Activated CD4-positive, alpha-beta T cell treated with anti-CD3 and anti-CD28 coated beads, Interleukin-2, amount 10 ng/mL, durations not matched to agents 7 days and 5 days (primary cell): ENCODE data around the gene CRACDL. TPM values are rescaled to one million over a fixed set of nuclear protein-coding genes. Genes with fewer than 3 reads are reported as not detected.
"Not testable (repeated sequence)": the region's sequence is repeated elsewhere in the genome, so short reads cannot be mapped to it uniquely, and the experiment has no call there.

Source experiments
- CTCF ChIA-PET: fragments of 350-600 bp; sonication (Branson Sonifier 250); formaldehyde crosslinking; loops from one replicate; lab custom pipeline; 2021; ENCODE audit warnings: antibody characterized with exemption; lab: Charles Lee
- POLR2A ChIA-PET: fragments of 350-600 bp; sonication (Branson Sonifier 250); formaldehyde crosslinking; loops from one replicate; lab custom pipeline; 2021; ENCODE audit warnings: antibody characterized with exemption; lab: Charles Lee
- DNase-seq: peaks from one replicate; pipeline ENCODE4 v3.0.0-alpha.2; 2020
- H3K27ac Mint-ChIP-seq: one replicate; pipeline ENCODE4 v1.8.0; 2021; ENCODE audit warnings: mild to moderate bottlenecking, moderate library complexity, mixed read lengths
- H3K27me3 Mint-ChIP-seq: one replicate; pipeline ENCODE4 v1.8.0; 2021; ENCODE audit warnings: mixed read lengths
- H3K36me3 Mint-ChIP-seq: one replicate; pipeline ENCODE4 v1.8.0; 2021; ENCODE audit warnings: low read depth, mixed read lengths
- H3K4me1 Mint-ChIP-seq: one replicate; pipeline ENCODE4 v1.8.0; 2021; ENCODE audit warnings: mixed read lengths
- H3K4me3 Mint-ChIP-seq: one replicate; pipeline ENCODE4 v1.8.0; 2021; ENCODE audit warnings: mild to moderate bottlenecking, moderate library complexity, mixed read lengths
- H3K9me3 Mint-ChIP-seq: one replicate; pipeline ENCODE4 v1.8.0; 2021; ENCODE audit warnings: mixed read lengths
- total RNA-seq, 2 experiments: library from RNA; stranded (reverse); gene quantifications; one replicate each; pipeline ENCODE4 v1.2.3, GENCODE V29; 2021

Gene CRACDL
- total RNA-seq, 2 experiments from 2014 or later, result 0.19 to 0.22 TPM

GRCh38 chr2:98883780-98884211, 52.2 kb downstream of the CRACDL start:
- DNase-seq, result no peak
- POLR2A ChIA-PET, result no interaction called here
- H3K9me3 Mint-ChIP-seq, result peaks cover 23% of the 10 kb centered on the region
- H3K4me1 Mint-ChIP-seq, result no peaks in the 10 kb centered on the region
- peaks cover 27% of the 10 kb centered on the region for H3K27me3 Mint-ChIP-seq
- CTCF ChIA-PET, result no interaction called here
- H3K4me3 Mint-ChIP-seq, result no peak overlapping the region
- H3K27ac Mint-ChIP-seq, result no peak overlapping the region
- H3K36me3 Mint-ChIP-seq, result no peaks in the 10 kb centered on the region

- Mint-ChIP-seq H3K9me3 (peaks cover 23% of the 10 kb centered on the region), H3K4me3 (no peak overlapping the region), H3K27ac (no peak overlapping the region), H3K27me3 (peaks cover 23% of the 10 kb centered on the region), H3K4me1 (no peaks in the 10 kb centered on the region), H3K36me3 (no peaks in the 10 kb centered on the region)
- POLR2A ChIA-PET, result no interaction called here
- CTCF ChIA-PET, result no interaction called here
- no peak for DNase-seq
Observed at GRCh38 chr2:98882971-98883779, 52.9 kb downstream of the CRACDL start.

GRCh38 chr2:98882368-98882767, 53.7 kb downstream of the CRACDL start:
- H3K27me3 Mint-ChIP-seq, result peaks cover 18% of the 10 kb centered on the region
- no peaks in the 10 kb centered on the region for H3K36me3 Mint-ChIP-seq
- CTCF ChIA-PET, result no interaction called here

GRCh38 chr2:98881153-98881650, 54.8 kb downstream of the CRACDL start:
- Mint-ChIP-seq H3K27ac (no peak overlapping the region), H3K36me3 (no peaks in the 10 kb centered on the region), H3K4me1 (no peaks in the 10 kb centered on the region), H3K4me3 (no peak overlapping the region), H3K27me3 (peaks cover 10% of the 10 kb centered on the region), H3K9me3 (peaks cover 12% of the 10 kb centered on the region)
- DNase-seq, result no peak
- POLR2A ChIA-PET, result no interaction called here
- CTCF ChIA-PET, result interaction anchor here (1.1 kb wide), 1 partner anchor 10 kb away, joined by 3 read pairs; no protein-coding TSS in a partner anchor

More at GRCh38 chr2:98882368-98882767, 53.7 kb downstream of the CRACDL start:
- Mint-ChIP-seq H3K27ac (no peak overlapping the region), H3K4me1 (no peaks in the 10 kb centered on the region), H3K9me3 (peaks cover 20% of the 10 kb centered on the region), H3K4me3 (no peak overlapping the region)
- POLR2A ChIA-PET, result no interaction called here
- no peak for DNase-seq

- DNase-seq, result no peak
- ChIA-PET CTCF (interaction anchor here (1.1 kb wide), 1 partner anchor 9 kb away, joined by 3 read pairs; no protein-coding TSS in a partner anchor), POLR2A (no interaction called here)
- Mint-ChIP-seq H3K4me1 (no peaks in the 10 kb centered on the region), H3K36me3 (no peaks in the 10 kb centered on the region), H3K4me3 (no peak overlapping the region), H3K27ac (no peak overlapping the region), H3K27me3 (peaks cover 4% of the 10 kb centered on the region), H3K9me3 (peaks cover 5% of the 10 kb centered on the region)
Observed at GRCh38 chr2:98880266-98881152, 55.5 kb downstream of the CRACDL start.

- DNase-seq, H3K4me3 Mint-ChIP-seq, H3K36me3 Mint-ChIP-seq, H3K27me3 Mint-ChIP-seq, H3K9me3 Mint-ChIP-seq, H3K27ac Mint-ChIP-seq, H3K4me1 Mint-ChIP-seq: not testable (repeated sequence)
- ChIA-PET CTCF (interaction anchor here (0.7 kb wide), 3 partner anchors 9 to 1795 kb away, joined by 3 to 4 read pairs (median 3); no protein-coding TSS in a partner anchor), POLR2A (interaction anchor here (0.6 kb wide), 2 partner anchors 259 to 1936 kb away, joined by 6 read pairs; no protein-coding TSS in a partner anchor)
Observed at GRCh38 chr2:98877658-98878057, 58.4 kb downstream of the CRACDL start.

GRCh38 chr2:98876741-98877140, 59.3 kb downstream of the CRACDL start:
- POLR2A ChIA-PET, result no interaction called here
- no peaks in the 10 kb centered on the region for H3K4me1 Mint-ChIP-seq
- CTCF ChIA-PET, result no interaction called here
- no peaks in the 10 kb centered on the region for H3K27me3 Mint-ChIP-seq
- DNase-seq, result no peak
- no peak overlapping the region for H3K27ac Mint-ChIP-seq
- no peaks in the 10 kb centered on the region for H3K36me3 Mint-ChIP-seq
- H3K4me3 Mint-ChIP-seq, result no peak overlapping the region
- no peaks in the 10 kb centered on the region for H3K9me3 Mint-ChIP-seq

GRCh38 chr2:98875746-98876145, 60.3 kb downstream of the CRACDL start:
- H3K27ac Mint-ChIP-seq, result no peak overlapping the region
- POLR2A ChIA-PET, result no interaction called here
- CTCF ChIA-PET, result interaction anchor here (0.8 kb wide), 1 partner anchor 32 kb away, joined by 3 read pairs; no protein-coding TSS in a partner anchor
- H3K4me3 Mint-ChIP-seq, result no peak overlapping the region
- no peaks in the 10 kb centered on the region for H3K9me3 Mint-ChIP-seq
- H3K27me3 Mint-ChIP-seq, result no peaks in the 10 kb centered on the region
- H3K36me3 Mint-ChIP-seq, result no peaks in the 10 kb centered on the region
- no peaks in the 10 kb centered on the region for H3K4me1 Mint-ChIP-seq
- no peak for DNase-seq

- Mint-ChIP-seq H3K36me3 (no peaks in the 10 kb centered on the region), H3K4me1 (no peaks in the 10 kb centered on the region), H3K4me3 (no peak overlapping the region), H3K27ac (no peak overlapping the region), H3K27me3 (no peaks in the 10 kb centered on the region), H3K9me3 (no peaks in the 10 kb centered on the region)
- ChIA-PET POLR2A (no interaction called here), CTCF (interaction anchor here (0.8 kb wide), 1 partner anchor 31 kb away, joined by 3 read pairs; no protein-coding TSS in a partner anchor)
- no peak for DNase-seq
Observed at GRCh38 chr2:98875081-98875728, 60.8 kb downstream of the CRACDL start.

GRCh38 chr2:98874186-98874689, 61.8 kb downstream of the CRACDL start:
- Mint-ChIP-seq H3K27ac (no peak overlapping the region), H3K4me3 (no peak overlapping the region), H3K9me3 (no peaks in the 10 kb centered on the region), H3K4me1 (peaks cover 5% of the 10 kb centered on the region), H3K27me3 (no peaks in the 10 kb centered on the region), H3K36me3 (no peaks in the 10 kb centered on the region)
- ChIA-PET CTCF (no interaction called here), POLR2A (no interaction called here)
- DNase-seq, result no peak

GRCh38 chr2:98872526-98872925, 63.5 kb downstream of the CRACDL start:
- POLR2A ChIA-PET, result no interaction called here
- no peak for DNase-seq
- H3K4me3 Mint-ChIP-seq, result no peak overlapping the region

GRCh38 chr2:98871506-98871905, 64.5 kb downstream of the CRACDL start:
- H3K36me3 Mint-ChIP-seq, result no peaks in the 10 kb centered on the region
- no peaks in the 10 kb centered on the region for H3K27me3 Mint-ChIP-seq
- CTCF ChIA-PET, result interaction anchor here (0.6 to 1.3 kb wide), 2 partner anchors 9 to 197 kb away, joined by 3 read pairs; no protein-coding TSS in a partner anchor
- H3K4me3 Mint-ChIP-seq, result no peak overlapping the region
- DNase-seq, result no peak
- POLR2A ChIA-PET, result no interaction called here
- no peaks in the 10 kb centered on the region for H3K9me3 Mint-ChIP-seq
- peaks cover 5% of the 10 kb centered on the region for H3K4me1 Mint-ChIP-seq
- H3K27ac Mint-ChIP-seq, result no peak overlapping the region

More at GRCh38 chr2:98872526-98872925, 63.5 kb downstream of the CRACDL start:
- H3K27ac Mint-ChIP-seq, result no peak overlapping the region
- H3K36me3 Mint-ChIP-seq, result no peaks in the 10 kb centered on the region
- H3K9me3 Mint-ChIP-seq, result no peaks in the 10 kb centered on the region
- CTCF ChIA-PET, result interaction anchor here (1.0 kb wide), 1 partner anchor 13 kb away, joined by 3 read pairs; no protein-coding TSS in a partner anchor
- peaks cover 5% of the 10 kb centered on the region for H3K4me1 Mint-ChIP-seq
- H3K27me3 Mint-ChIP-seq, result no peaks in the 10 kb centered on the region
